ENCODE data around the gene HOXA13. TPM values are rescaled to one million over a fixed set of nuclear protein-coding genes. Genes with fewer than 3 reads are reported as not detected.

HOXA13 gene
- total and polyA plus RNA-seq, 2 donors (not counting 1 experiment from before 2014, with no cell fraction given) = not detected

DNA sequence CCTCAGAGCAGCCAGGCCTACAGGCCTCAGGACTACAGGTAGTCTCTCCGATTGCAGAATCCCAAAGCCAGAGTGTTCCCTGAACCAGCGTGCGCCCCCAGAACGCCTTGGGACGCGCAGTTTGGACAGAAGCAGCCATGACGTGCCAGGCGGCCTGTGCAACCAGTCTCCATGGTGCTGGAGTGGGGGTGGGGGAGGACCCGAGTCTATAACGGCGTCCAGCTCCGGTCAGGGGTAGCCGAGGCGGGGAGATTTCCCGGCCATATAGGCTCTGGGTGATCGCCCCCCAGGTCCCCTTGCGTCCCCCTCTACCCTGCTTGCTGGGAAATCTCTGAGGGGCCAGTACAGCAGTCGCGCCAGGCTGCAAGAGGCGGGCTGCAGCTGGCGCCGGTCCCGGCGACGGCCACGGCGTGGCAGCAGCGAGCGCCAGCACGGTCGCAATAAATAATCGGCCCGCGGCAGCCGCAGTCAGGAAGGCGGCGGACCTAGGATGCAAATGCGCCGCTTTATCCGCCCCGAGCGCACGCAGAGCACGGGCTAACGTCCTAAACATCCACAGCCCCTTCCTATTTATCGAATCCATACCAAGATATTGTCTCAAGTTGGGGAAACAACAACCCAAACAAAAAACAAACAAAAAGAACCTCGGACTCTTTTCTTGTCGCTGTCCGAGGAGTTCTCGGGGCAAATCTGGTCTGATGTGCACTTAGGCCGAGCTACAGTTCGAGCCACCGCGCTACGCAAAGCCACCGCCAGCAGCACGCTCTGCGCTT is 49.1 kb downstream of the HOXA13 start:
- no peak overlapping the region for H3K27ac ChIP-seq (ENCODE audit: low read length in 2 of 2)
- Mint-ChIP-seq H3K9me3 (ENCODE audit: insufficient read depth) (no peaks in the 10 kb centered on the region), H3K27ac (peak overlapping the region; percentile 73), H3K4me1 (peaks cover 43% of the 10 kb centered on the region), H3K27me3 (peaks cover 74% of the 10 kb centered on the region), H3K4me3 (peak overlapping the region; percentile 83)
- POLR2A ChIA-PET = interaction anchor here (0.5 to 1.0 kb wide), 2 partner anchors 23 to 956 kb away, joined by 3 read pairs; no protein-coding TSS in a partner anchor
- no peaks in the 10 kb centered on the region for H3K36me3 ChIP-seq (replicated peaks in 1 of 2; ENCODE audit: control extremely low read depth in 1 of 2, control insufficient read depth in 1 of 2, extremely low read depth in 1 of 2, insufficient read depth in 2 of 2, low read length in 1 of 2)
- intact Hi-C loops (cut with micrococcal nuclease) = loop anchor here (1.0 to 5.0 kb wide), 3 partner anchors 37 to 770 kb away; partner anchors contain the start of gene HOXA11
- H3K4me3 ChIP-seq (ENCODE audit: control extremely low read depth in 1 of 5, extremely low read depth in 1 of 5, insufficient read depth in 1 of 5, low read depth in 2 of 5, low read length in 4 of 5) = peak overlapping the region; percentile 26 to 48 (median 34)
- peak overlapping the region; percentile 30 for H3K9ac ChIP-seq (ENCODE audit: low read length)
- H2AFZ ChIP-seq (ENCODE audit: insufficient read depth, low read depth, low read length, poor library complexity, severe bottlenecking) = peak overlapping the region; percentile 50
- peak; percentile 86 for DNase-seq
- peaks cover 0 to 99% (median 85%) of the 10 kb centered on the region in 4 experiments for H3K27me3 ChIP-seq (replicated peaks in 1 of 4; ENCODE audit: control extremely low read depth in 1 of 4, control insufficient read depth in 3 of 4, insufficient read depth in 4 of 4, low read length in 3 of 4)
- peak overlapping the region; percentile 79 for H3K4me2 ChIP-seq (replicated peaks; ENCODE audit: low read depth, low read length, poor library complexity, severe bottlenecking)
- H3K4me1 ChIP-seq (ENCODE audit: control insufficient read depth in 2 of 2, insufficient read depth in 2 of 2, low read length in 2 of 2) = peaks cover 62 to 71% of the 10 kb centered on the region in 2 donors
- no peaks in the 10 kb centered on the region for H3K79me2 ChIP-seq (ENCODE audit: control insufficient read depth, insufficient read depth, low read length)
- WGBS (ENCODE audit: insufficient coverage) = under 1% methylated on average over 58 of the region's 58 CpGs
- TF ChIP-seq, protein P1, sequence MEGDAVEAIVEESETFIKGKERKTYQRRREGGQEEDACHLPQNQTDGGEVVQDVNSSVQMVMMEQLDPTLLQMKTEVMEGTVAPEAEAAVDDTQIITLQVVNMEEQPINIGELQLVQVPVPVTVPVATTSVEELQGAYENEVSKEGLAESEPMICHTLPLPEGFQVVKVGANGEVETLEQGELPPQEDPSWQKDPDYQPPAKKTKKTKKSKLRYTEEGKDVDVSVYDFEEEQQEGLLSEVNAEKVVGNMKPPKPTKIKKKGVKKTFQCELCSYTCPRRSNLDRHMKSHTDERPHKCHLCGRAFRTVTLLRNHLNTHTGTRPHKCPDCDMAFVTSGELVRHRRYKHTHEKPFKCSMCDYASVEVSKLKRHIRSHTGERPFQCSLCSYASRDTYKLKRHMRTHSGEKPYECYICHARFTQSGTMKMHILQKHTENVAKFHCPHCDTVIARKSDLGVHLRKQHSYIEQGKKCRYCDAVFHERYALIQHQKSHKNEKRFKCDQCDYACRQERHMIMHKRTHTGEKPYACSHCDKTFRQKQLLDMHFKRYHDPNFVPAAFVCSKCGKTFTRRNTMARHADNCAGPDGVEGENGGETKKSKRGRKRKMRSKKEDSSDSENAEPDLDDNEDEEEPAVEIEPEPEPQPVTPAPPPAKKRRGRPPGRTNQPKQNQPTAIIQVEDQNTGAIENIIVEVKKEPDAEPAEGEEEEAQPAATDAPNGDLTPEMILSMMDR (IDR thresholded peaks at IDR 0.05) = peak; percentile 88
- TF ChIP-seq EZH2 (IDR thresholded peaks at IDR 0.05; ENCODE audit: borderline replicate concordance, insufficient read depth, low read depth, low read length, poor library complexity, severe bottlenecking) = peak; percentile 35
- H3K9me3 ChIP-seq (ENCODE audit: control extremely low read depth in 1 of 3, control insufficient read depth in 2 of 3, insufficient read depth in 1 of 3, low read length in 2 of 3) = peaks cover 0 to 84% (median 11%) of the 10 kb centered on the region in 3 donors
- peaks cover 10% of the 10 kb centered on the region for H4K20me1 ChIP-seq (ENCODE audit: control insufficient read depth, insufficient read depth, low read length, poor library complexity, severe bottlenecking)
- peak; percentile 86 for ATAC-seq (ENCODE audit: low read depth)
- CTCF ChIA-PET = interaction anchor here (0.6 to 6.9 kb wide), 19 partner anchors 8 to 1299 kb away, joined by 3 to 52 read pairs (median 3); no protein-coding TSS in a partner anchor
